GM12875 (cell line): ENCODE measurements around the gene DACH1.

Experiments used
- H3K4me3 ChIP-seq: one replicate; pipeline ENCODE4 v1.5.1; 2011; ENCODE audit warnings: low read depth, low read length, control low read depth
- CTCF ChIP-seq: IDR thresholded peaks from 2 replicates; pipeline ENCODE4 v1.5.1; 2011; ENCODE audit warnings: low read depth, mild to moderate bottlenecking, control low read depth, inconsistent platforms, low read length, moderate library complexity, borderline replicate concordance; ENCODE audit not compliant: insufficient read depth

The DACH1 gene

GRCh38 chr13:71460211-71460610 is 406.8 kb downstream of the DACH1 start:
- no peak overlapping the region for H3K4me3 ChIP-seq
- TF ChIP-seq CTCF = no peak

GRCh38 chr13:71459708-71460107 is 407.3 kb downstream of the DACH1 start:
- TF ChIP-seq CTCF = no peak
- no peak overlapping the region for H3K4me3 ChIP-seq

GRCh38 chr13:71457645-71458044 is 409.4 kb downstream of the DACH1 start:
- H3K4me3 ChIP-seq = no peak overlapping the region
- no peak for TF ChIP-seq CTCF

GRCh38 chr13:71456136-71456535 is 410.9 kb downstream of the DACH1 start:
- H3K4me3 ChIP-seq = no peak overlapping the region
- no peak for TF ChIP-seq CTCF

GRCh38 chr13:71454509-71454908 is 412.5 kb downstream of the DACH1 start:
- no peak for TF ChIP-seq CTCF
- H3K4me3 ChIP-seq = no peak overlapping the region

GRCh38 chr13:71448080-71448630 is 418.8 kb downstream of the DACH1 start:
- TF ChIP-seq CTCF = no peak

GRCh38 chr13:71437704-71438103 is 429.3 kb downstream of the DACH1 start:
- no peak for TF ChIP-seq CTCF
- H3K4me3 ChIP-seq = no peak overlapping the region

More at GRCh38 chr13:71448080-71448630, 418.8 kb downstream of the DACH1 start:
- H3K4me3 ChIP-seq = no peak overlapping the region
